ENCODE results near the gene GPR55. TPM values are rescaled to one million over a fixed set of nuclear protein-coding genes. Genes with fewer than 3 reads are reported as not detected.

The GPR55 gene
- total RNA-seq, 1 donor from 2014 or later, result 0.28 TPM

DNA sequence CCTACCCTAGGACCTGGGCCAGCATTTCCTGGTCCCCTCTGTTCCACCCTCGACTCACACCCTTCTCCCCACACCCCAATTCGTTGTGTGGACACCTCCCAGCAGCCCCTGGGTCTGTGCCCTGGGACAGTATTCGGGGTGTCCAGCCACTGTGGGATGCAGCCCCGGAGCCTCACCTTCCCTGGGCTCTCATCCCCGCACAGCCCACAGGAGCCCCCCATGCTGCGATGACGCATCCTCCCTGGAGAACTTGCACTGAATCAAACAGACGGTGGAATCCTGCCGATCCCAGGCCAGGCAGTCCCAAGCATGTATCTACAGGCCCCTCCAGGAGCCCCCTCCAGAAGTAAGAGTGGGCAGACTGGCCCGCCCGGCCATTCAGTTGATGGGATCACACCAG is 50.6 kb downstream of the GPR55 start:
- H3K4me3 Mint-ChIP-seq (ENCODE audit: unreplicated experiment), result no peak overlapping the region
- TF ChIP-seq, protein P1, sequence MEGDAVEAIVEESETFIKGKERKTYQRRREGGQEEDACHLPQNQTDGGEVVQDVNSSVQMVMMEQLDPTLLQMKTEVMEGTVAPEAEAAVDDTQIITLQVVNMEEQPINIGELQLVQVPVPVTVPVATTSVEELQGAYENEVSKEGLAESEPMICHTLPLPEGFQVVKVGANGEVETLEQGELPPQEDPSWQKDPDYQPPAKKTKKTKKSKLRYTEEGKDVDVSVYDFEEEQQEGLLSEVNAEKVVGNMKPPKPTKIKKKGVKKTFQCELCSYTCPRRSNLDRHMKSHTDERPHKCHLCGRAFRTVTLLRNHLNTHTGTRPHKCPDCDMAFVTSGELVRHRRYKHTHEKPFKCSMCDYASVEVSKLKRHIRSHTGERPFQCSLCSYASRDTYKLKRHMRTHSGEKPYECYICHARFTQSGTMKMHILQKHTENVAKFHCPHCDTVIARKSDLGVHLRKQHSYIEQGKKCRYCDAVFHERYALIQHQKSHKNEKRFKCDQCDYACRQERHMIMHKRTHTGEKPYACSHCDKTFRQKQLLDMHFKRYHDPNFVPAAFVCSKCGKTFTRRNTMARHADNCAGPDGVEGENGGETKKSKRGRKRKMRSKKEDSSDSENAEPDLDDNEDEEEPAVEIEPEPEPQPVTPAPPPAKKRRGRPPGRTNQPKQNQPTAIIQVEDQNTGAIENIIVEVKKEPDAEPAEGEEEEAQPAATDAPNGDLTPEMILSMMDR (IDR thresholded peaks at IDR 0.05; ENCODE audit: unreplicated experiment), result no peak
- H3K27ac Mint-ChIP-seq (ENCODE audit: unreplicated experiment), result no peak overlapping the region
- H3K9me3 Mint-ChIP-seq (ENCODE audit: unreplicated experiment), result no peaks in the 10 kb centered on the region
- peaks cover 23% of the 10 kb centered on the region for H3K36me3 Mint-ChIP-seq (ENCODE audit: low read depth, unreplicated experiment)
- H3K4me1 Mint-ChIP-seq (ENCODE audit: unreplicated experiment), result peaks cover 27% of the 10 kb centered on the region
- H3K27me3 Mint-ChIP-seq (ENCODE audit: unreplicated experiment), result peaks cover 9% of the 10 kb centered on the region
- no peak for DNase-seq (ENCODE audit: low spot score)

DNA sequence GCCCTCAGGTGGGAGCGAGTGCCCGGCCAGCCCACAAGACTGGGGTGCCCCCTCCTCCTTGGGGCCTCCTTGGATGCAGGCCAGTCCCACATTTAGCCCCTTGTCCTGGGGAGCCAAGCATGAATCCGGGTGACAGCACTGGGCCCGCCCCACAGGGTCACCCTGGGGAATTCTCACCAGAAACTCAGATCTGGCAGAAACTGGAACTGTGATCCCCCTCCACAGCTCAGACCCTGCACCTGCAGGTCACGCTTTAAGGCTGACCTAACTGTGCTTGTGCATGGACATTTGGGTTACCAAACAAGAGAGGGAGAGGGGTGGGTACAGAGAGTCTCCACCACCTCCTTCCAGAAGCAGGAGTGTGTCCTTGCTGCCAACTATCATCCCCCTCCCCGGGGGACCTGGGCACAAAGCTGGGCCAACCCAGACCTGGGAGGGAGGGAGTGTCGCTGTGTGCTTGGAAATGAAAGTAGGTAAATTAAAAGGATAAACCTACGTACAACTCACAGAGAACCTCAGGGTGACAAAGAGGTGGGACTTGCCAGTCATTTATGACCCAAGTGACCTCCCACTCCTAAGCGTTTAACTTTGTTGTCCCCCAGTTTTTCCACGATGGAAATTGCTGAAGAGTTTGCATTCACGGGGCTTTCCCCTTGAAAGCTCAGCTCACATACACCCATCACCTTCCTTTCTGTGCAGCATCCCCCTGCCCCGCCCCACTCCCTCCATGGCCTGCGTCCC is 51.2 kb downstream of the GPR55 start:
- Mint-ChIP-seq H3K27me3 (ENCODE audit: unreplicated experiment) (peaks cover 9% of the 10 kb centered on the region), H3K4me3 (ENCODE audit: unreplicated experiment) (no peak overlapping the region), H3K9me3 (ENCODE audit: unreplicated experiment) (no peaks in the 10 kb centered on the region), H3K27ac (ENCODE audit: unreplicated experiment) (no peak overlapping the region), H3K4me1 (ENCODE audit: unreplicated experiment) (peaks cover 33% of the 10 kb centered on the region), H3K36me3 (ENCODE audit: low read depth, unreplicated experiment) (peaks cover 19% of the 10 kb centered on the region)
- TF ChIP-seq, protein P1 (IDR thresholded peaks at IDR 0.05; ENCODE audit: unreplicated experiment), result no peak
- DNase-seq (ENCODE audit: low spot score), result no peak

DNA sequence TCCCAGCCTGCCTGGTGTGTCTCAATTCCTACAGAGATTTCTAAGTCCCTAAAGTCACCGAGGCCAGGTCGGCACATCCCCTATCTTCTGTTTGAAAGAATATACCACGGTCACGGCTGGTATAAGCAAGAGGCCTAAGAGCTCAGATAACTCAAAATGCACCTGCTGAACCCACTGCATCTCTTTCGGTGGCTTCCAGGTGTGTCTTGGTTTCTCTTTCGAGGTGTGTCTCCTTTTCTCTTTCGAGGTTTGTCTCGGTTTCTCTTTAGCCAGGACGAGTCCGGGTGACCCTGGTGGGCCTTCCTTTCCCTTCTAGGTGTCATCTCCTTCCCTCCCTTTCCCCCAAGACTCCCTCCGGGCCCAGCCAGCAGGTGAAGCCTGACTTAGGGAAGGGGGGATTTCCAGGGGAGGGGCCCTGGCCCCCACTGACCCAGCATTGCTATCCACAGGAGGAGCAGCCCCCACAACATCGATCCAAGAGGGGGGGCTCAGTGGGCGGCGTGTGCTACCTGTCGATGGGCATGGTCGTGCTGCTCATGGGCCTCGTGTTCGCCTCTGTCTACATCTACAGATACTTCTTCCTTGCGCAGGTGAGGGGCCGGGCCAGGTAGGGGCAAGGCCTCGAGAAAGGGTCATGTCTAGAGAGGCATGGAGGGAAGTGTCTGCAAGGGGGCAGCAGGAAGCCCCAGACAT is 51.9 kb downstream of the GPR55 start:
- Mint-ChIP-seq H3K4me1 (ENCODE audit: unreplicated experiment) (peaks cover 39% of the 10 kb centered on the region), H3K9me3 (ENCODE audit: unreplicated experiment) (no peaks in the 10 kb centered on the region), H3K27me3 (ENCODE audit: unreplicated experiment) (peaks cover 11% of the 10 kb centered on the region), H3K36me3 (ENCODE audit: low read depth, unreplicated experiment) (peaks cover 17% of the 10 kb centered on the region), H3K4me3 (ENCODE audit: unreplicated experiment) (no peak overlapping the region), H3K27ac (ENCODE audit: unreplicated experiment) (no peak overlapping the region)
- no peak for DNase-seq (ENCODE audit: low spot score)
- TF ChIP-seq, protein P1 (IDR thresholded peaks at IDR 0.05; ENCODE audit: unreplicated experiment), result no peak

DNA sequence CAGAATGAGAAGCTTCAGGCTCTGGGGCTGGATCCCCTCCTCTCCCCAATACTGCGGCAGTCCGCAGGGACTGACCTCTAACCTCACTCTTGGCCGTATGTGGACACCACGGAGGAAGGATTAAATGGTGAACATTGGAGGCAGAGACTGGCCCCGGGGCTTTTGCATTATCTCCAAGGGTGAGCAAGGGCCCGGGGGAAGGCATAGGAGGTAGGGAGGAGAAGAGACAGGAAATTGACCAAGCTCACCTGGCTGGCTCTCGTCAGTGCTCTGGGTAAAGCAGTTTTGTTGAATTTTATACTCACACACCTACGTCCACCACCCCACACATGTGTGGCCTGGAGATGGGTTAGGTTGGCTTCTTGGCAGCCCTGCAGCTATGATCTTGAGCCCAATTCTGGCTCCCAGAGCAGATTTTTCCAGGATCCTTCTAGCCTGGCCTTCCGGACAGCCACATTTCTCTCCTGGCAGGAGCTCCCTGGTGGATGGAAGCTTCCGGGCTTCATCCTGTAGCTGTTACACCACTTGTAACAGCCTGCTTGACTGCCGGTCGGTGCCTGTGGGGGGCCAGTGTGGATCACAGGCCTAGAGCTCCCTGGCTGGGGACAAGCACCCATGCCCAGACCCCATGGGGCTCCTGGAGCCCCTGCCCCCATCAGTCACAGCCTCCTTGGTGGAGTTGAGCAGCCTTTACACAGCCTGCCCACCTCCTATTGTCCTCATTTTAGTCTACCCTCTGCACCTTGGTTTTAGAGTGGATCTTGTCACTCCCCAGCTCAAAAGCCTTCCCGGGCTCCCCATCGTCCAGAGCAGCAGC is 52.7 kb downstream of the GPR55 start:
- H3K4me3 Mint-ChIP-seq (ENCODE audit: unreplicated experiment), result no peak overlapping the region
- H3K4me1 Mint-ChIP-seq (ENCODE audit: unreplicated experiment), result peaks cover 42% of the 10 kb centered on the region
- no peak for DNase-seq (ENCODE audit: low spot score)
- peaks cover 11% of the 10 kb centered on the region for H3K36me3 Mint-ChIP-seq (ENCODE audit: low read depth, unreplicated experiment)
- TF ChIP-seq, protein P1 (IDR thresholded peaks at IDR 0.05; ENCODE audit: unreplicated experiment), result no peak
- peak overlapping the region; percentile 13 for H3K27ac Mint-ChIP-seq (ENCODE audit: unreplicated experiment)
- no peaks in the 10 kb centered on the region for H3K9me3 Mint-ChIP-seq (ENCODE audit: unreplicated experiment)
- peaks cover 13% of the 10 kb centered on the region for H3K27me3 Mint-ChIP-seq (ENCODE audit: unreplicated experiment)
